GM12891 (cell line): Measurements from ENCODE around the gene ATG14.

Experiments used
- DNase-seq: peaks from one replicate; pipeline ENCODE4 v3.0.0; 2011; ENCODE audit warnings: low spot score; ENCODE audit not compliant: insufficient read length
- FAIRE-seq: peaks from 2 replicates; lab custom pipeline; 2011; peaks lifted over from hg19 to GRCh38; lab: Jason Lieb, UNC
- PAX5 ChIP-seq: IDR thresholded peaks from 2 replicates; pipeline ENCODE4 v1.6.1; 2011; ENCODE audit warnings: low read length, moderate library complexity, mild to moderate bottlenecking; ENCODE audit not compliant: insufficient read depth, severe bottlenecking
- POLR2A ChIP-seq: IDR thresholded peaks from 2 replicates; pipeline ENCODE4 v1.6.1; 2011; ENCODE audit warnings: low read depth, low read length, control low read depth
- POLR2AphosphoS5 ChIP-seq: IDR thresholded peaks from 2 replicates; pipeline ENCODE4 v1.6.1; 2011; ENCODE audit warnings: low read depth, low read length, control low read depth
- POU2F2 ChIP-seq: IDR thresholded peaks from 2 replicates; pipeline ENCODE4 v1.6.1; 2011; ENCODE audit warnings: low read depth, mild to moderate bottlenecking, control low read depth, low read length, moderate library complexity
- SPI1 ChIP-seq: IDR thresholded peaks from 2 replicates; pipeline ENCODE4 v1.6.1; 2011; ENCODE audit warnings: low read depth, low read length, control low read depth
- TAF1 ChIP-seq: IDR thresholded peaks from 2 replicates; pipeline ENCODE4 v1.6.1; 2011; ENCODE audit warnings: low read depth, low read length, control low read depth

The ATG14 gene

DNA sequence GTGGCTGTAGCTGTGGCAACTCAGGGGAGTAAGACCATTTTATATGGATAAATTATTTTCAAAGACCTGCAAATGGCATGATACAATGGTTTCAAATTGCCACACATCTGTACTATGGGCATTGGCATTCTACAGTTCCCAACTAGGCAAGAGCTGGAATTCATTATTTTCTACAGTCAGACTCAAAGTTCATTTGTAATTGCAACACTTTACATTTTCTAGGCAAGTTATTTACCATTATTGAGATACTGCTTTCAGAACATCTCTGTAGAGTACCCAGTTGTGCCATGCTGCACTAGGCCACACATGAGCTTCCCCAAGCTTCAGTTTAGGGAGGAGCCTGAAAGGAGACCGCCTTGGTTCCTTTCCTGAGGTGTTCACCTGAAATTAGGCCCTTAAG, 8.0 kb upstream of the ATG14 start:
- FAIRE-seq (no peak), DNase-seq (no peak)
- no peak for TF ChIP-seq PAX5
- TF ChIP-seq TAF1: no peak
- TF ChIP-seq SPI1: no peak
- no peak for TF ChIP-seq POLR2A
- no peak for TF ChIP-seq POU2F2
- no peak for TF ChIP-seq POLR2AphosphoS5

DNA sequence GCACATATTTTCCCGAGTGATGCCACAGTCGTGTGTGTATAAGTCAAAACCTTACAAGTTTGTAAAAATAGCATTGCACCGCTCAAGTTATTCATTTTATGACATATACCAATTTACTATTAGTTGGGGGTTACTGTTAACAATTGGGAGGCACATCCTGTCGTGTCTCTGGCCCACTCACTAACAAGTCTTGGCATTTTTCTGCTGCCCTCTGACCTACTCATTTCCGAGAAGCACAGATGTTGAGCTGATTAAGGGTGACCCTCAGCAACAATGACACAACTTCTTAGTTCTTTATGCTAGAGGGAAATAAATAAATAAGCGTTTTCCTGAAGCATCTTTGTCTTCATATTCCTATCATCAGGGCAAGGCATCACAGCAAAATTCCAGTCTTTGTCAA, 6.8 kb upstream of the ATG14 start:
- TF ChIP-seq POU2F2: no peak
- TF ChIP-seq PAX5: no peak
- TF ChIP-seq POLR2AphosphoS5: no peak
- TF ChIP-seq POLR2A: no peak
- TF ChIP-seq SPI1: no peak
- no peak for TF ChIP-seq TAF1
- FAIRE-seq: no peak

DNA sequence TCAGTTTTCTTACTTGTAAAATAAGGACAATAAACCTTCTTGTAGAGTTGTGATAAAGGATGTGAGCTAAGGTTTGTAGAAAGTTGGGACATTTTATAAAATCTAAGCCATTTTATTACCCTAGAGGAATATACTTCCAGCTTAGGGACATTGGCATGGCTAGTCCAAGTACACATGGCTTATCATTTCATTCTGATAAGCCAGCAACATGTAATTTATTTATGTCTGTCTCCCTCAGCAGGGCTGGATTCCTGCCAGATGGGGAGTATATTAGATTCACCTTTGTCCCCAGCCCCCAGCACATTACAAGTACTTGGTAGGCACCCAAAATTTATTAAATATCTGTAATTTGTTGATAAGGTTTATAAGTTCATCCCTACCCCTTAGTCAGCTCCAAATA, 6.3 kb upstream of the ATG14 start:
- TF ChIP-seq POU2F2 (no peak), POLR2A (no peak), SPI1 (no peak), POLR2AphosphoS5 (no peak), PAX5 (no peak), TAF1 (no peak)

More for the DNA sequence above, 6.8 kb upstream of the ATG14 start:
- no peak for DNase-seq

DNA sequence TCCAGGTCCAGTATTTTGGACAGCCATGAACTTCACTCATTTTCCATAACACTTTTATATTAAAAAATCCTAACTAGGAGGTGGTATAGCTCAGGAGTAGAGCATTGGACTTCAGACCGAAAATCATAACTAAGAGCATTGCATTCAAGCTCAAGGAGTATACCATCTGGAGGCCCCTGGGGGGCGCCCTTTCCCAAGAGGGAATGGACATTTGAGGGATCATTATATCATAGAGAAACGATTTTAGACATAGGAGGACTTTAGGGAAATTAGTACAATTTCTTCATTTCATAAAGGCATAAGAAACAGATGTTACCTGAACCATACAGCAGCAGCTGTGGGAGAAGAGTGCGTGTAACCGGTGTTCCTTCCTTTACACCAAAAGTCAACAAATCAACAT, 5.2 kb upstream of the ATG14 start:
- TF ChIP-seq POLR2A (no peak), TAF1 (no peak), POLR2AphosphoS5 (no peak), POU2F2 (no peak), PAX5 (no peak), SPI1 (no peak)
- DNase-seq (no peak), FAIRE-seq (no peak)

More for the DNA sequence above, 6.3 kb upstream of the ATG14 start:
- DNase-seq: no peak
- FAIRE-seq: no peak

DNA sequence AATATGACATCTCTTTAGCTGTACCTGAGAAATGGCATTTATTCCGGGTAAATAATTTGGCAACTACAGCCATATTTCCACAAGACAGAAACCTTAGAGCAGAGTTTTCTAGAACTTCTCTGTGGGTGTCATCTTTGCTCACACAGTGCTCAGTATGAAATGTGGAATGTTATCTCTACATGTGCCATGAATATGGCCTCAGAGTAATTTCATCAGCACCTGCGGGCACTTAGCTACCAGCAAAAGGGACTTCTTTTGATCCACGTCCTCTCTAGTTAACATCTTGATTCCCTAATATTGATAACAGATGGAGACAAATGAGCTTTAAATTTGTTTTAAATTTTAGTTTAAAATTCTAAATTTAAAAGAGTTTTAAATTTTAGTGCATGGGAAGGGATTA, 2.9 kb upstream of the ATG14 start:
- no peak for TF ChIP-seq POLR2AphosphoS5
- no peak for TF ChIP-seq SPI1
- TF ChIP-seq TAF1: no peak
- TF ChIP-seq POU2F2: no peak
- no peak for TF ChIP-seq PAX5
- no peak for TF ChIP-seq POLR2A
- FAIRE-seq (no peak), DNase-seq (no peak)

DNA sequence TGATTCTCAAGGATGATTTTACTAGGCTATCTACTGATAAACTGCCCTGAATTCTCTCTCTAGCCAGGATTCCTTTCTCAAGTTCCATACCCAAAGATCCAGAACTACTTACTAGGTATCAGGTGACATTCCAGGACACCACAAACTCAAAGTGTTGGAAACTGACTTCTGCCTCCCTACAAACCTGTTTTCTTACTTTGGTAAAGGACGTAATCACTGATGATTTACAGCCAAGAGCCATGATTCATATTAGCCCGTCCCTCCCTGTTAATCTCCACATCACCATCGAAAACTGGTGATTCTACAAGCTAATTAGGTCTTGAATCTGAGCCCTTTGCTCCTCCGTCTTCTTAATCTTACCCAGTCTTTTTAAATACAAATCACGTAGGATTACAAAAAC, 1.0 kb upstream of the ATG14 start:
- no peak for FAIRE-seq
- no peak for DNase-seq
- TF ChIP-seq POU2F2 (no peak), TAF1 (no peak), POLR2AphosphoS5 (no peak), SPI1 (no peak), POLR2A (no peak), PAX5 (no peak)

DNA sequence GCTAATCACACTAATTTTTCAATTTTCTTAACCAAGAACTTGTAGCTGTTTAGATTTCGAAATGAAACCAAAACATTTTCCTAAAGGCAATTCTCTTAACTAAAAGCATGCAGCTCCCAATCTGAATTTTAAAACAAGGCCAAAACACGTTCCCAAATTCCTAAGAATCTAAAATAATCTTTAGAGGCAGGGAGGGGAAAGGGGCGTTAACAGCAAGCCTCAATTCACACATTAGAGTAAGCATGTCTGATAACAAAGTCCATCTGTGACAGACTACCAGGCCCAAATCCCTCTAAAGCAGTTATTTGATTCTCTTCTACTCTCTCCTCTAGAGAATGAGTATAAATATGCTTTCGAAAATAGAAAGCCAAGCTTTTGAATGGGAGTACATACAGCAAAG, 754 bp downstream of the ATG14 start:
- FAIRE-seq (no peak), DNase-seq (no peak)
- TF ChIP-seq TAF1 (no peak), SPI1 (no peak), PAX5 (no peak), POU2F2 (no peak), POLR2AphosphoS5 (no peak), POLR2A (no peak)

DNA sequence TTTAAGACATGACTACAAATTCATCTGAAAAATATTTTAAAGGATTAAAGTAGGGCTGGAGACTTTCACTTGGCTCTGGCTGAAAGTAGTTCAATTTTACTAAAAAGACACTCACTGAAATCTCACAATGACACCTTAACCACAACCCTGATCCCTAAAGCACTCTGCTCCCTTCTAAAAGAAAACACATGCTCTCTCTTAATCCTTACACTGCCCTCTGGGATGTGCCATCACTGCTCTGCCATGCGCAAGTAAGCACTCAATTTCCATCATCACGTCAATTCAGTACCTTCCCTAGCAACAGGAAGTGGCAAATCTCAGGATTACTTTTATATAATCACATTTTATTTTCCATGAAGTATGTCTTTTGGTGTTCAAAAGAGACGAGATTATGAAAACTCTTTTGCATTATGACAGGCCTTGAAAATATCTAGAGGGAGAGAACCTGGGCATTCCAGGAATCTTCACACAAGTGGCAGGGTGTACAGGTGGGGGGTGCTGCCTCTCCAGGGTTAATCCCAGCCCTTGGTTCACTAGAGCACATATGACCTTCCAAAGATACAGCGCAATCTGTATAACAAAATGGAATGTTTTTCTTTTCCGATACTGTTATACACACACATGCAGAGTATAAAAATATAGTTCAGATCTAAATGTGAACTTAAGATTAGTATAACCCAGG, 7.3 kb downstream of the ATG14 start:
- FAIRE-seq: no peak
- TF ChIP-seq POLR2AphosphoS5 (no peak), SPI1 (no peak), TAF1 (no peak), PAX5 (no peak), POU2F2 (no peak), POLR2A (no peak)
- DNase-seq: no peak

DNA sequence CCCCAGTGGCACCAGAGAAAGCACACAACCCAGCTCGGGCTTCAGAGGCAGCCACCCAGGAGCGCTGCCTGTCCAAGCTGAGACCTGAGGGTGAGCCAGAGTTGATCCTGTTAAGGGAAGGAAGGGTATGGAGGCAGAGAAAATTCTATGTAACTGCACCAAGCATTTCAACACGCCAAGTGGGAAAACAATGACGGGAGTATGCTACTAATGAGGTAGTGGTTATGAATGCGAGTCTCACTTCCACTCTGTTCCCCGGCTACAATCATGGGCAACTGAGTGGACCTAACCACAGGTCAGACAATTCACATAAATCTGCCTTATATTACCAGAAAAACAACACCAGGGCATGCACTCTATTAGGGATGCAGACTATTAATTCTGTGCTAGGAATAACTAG, 9.9 kb downstream of the ATG14 start:
- DNase-seq (no peak), FAIRE-seq (no peak)
- no peak for TF ChIP-seq PAX5
- TF ChIP-seq TAF1: no peak
- TF ChIP-seq SPI1: no peak
- no peak for TF ChIP-seq POU2F2
- no peak for TF ChIP-seq POLR2A
- no peak for TF ChIP-seq POLR2AphosphoS5

DNA sequence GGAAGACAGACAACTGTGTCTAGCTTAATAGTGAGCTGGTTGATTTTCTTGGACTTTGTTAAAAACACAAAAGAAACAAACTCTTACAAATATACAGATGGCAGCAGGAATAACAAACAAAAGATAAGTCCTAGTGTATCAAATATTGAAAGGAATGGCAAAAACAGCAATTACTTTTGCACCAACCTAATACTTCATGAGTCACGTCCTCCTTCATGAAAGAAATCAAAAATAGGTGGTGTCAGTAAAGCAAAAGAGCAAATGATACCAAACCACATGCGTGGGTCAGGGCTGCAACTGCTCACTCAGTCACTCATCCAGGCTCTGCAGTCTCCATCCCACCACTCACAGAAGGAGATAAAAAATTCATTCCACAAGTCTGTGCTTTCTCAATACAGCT, 11.8 kb downstream of the ATG14 start:
- TF ChIP-seq TAF1: no peak
- FAIRE-seq: no peak
- DNase-seq: no peak

DNA sequence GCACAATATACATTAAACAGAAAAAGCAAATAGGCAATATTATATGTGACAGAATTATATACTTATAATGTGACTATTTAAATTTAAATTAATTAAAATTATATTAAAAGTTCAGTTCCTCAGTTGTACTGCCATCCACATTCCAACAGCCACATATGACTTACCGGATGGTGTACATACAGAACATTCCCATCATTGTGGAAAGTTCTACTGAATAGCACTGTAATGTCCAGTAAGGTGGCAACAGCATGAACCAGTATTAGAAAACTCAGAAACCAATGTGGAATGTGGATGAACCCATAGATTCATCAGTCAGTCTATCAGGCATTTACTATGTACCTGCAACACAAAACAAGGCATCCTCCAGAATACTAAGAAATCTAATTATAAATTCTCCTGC, 12.4 kb downstream of the ATG14 start:
- no peak for FAIRE-seq
- DNase-seq: no peak
- TF ChIP-seq POU2F2 (no peak), POLR2A (no peak), PAX5 (no peak), SPI1 (no peak)
